ENCODE data around the gene IMPG1.

The IMPG1 gene, protein sequence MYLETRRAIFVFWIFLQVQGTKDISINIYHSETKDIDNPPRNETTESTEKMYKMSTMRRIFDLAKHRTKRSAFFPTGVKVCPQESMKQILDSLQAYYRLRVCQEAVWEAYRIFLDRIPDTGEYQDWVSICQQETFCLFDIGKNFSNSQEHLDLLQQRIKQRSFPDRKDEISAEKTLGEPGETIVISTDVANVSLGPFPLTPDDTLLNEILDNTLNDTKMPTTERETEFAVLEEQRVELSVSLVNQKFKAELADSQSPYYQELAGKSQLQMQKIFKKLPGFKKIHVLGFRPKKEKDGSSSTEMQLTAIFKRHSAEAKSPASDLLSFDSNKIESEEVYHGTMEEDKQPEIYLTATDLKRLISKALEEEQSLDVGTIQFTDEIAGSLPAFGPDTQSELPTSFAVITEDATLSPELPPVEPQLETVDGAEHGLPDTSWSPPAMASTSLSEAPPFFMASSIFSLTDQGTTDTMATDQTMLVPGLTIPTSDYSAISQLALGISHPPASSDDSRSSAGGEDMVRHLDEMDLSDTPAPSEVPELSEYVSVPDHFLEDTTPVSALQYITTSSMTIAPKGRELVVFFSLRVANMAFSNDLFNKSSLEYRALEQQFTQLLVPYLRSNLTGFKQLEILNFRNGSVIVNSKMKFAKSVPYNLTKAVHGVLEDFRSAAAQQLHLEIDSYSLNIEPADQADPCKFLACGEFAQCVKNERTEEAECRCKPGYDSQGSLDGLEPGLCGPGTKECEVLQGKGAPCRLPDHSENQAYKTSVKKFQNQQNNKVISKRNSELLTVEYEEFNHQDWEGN
- 0 reads per million in 2 donors for total RNA-seq

DNA sequence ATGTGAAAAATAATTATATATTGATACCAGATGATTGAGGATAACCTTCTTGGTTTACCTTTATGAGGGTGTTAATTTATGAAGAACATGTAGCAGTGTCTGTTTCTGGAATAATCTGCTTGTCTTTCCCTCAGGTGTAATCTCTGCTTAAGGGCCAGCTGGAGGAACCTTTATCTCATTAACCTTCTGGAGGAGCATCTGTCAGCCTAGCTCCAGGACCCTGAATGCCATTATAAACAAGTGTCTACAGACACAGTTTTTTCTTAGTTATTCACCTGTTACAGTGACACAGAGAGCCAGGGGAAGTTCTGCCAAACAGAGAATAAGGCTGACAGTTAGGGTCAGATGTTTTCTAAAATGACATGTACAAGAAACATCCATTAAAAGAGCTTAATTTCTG, at the start of gene IMPG1:
Gene IMPG1 (minus strand): TSS at position 101 of the 400 bp plus-strand sequence. CDS start 174 bp downstream, outside the sequence.
- no peak for DNase-seq

DNA sequence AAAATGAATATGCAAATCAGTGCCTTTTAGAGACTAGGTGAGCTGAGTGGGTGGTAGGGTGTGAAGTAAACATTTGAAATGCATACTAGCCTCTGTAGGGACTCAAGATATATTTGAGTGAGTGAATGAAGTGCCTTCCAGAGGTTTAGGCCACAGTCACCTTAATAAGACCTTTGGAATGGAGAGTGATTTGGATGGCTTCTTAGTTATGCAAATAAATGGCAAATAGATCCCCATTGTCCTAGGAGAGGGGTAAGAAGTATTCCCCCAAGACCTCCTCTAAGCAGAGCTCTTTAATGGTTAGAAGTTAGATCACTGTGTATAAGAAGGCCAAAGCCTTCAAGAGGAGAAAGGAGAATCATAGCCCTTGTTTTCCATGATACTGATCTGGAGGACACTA, 47.8 kb upstream of the IMPG1 start:
- no peak for DNase-seq

DNA sequence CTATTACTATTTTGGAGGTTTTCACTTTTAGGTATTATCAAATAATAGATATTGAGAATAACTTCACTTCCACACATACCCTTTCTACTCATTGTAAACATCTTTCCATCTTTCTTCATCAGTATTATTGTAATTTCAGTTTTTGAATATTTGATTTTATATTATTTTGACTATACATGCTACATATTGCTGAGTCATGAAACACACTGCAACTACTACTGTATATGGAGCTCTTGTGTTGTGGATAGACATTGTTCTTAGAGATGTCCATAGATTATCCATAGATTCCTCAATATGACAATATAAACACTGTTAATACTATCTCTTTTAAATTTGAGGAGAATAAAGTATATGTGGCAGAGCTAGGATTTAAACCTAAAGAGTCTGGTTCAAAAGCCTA, 819 bp upstream of the IMPG1 start:
- no peak for DNase-seq

DNA sequence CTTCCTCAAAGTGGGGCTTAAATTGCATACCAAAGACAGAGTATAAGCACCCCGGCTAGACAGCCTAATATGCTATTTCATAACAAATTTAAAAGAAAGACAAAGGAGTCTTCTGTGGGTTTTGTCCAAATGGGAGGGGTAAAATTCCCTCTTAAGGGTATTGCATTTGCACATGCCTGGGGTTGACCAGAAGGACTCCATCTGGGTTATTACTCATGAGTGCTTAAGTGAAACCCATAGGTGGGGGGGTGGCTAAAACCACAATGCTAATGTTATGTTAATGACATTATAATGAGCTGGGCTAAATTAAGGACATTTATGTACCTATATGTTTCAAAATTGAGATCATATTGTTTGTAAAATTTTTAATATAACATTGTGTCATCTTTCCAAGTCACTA, 15.0 kb downstream of the IMPG1 start:
- no peak for DNase-seq

DNA sequence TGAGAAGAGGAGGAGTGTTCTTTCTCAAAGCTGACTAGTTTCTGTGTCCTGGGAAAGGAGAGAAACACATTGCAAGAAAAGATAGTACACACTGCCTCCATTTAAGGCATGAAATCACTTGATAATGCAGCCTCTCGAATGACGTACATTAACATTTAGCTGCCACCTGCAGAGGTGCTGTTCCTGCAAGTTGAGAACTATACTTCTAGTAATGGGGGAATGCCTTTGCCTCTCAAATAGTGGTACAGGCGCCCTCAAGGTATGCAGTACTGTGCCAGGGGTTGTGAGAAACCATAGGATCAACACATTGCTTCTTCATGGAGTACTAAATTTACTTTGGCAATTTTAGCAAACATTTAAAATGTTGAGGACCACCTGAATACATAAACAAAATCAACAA, 20.1 kb downstream of the IMPG1 start:
- DNase-seq = no peak

DNA sequence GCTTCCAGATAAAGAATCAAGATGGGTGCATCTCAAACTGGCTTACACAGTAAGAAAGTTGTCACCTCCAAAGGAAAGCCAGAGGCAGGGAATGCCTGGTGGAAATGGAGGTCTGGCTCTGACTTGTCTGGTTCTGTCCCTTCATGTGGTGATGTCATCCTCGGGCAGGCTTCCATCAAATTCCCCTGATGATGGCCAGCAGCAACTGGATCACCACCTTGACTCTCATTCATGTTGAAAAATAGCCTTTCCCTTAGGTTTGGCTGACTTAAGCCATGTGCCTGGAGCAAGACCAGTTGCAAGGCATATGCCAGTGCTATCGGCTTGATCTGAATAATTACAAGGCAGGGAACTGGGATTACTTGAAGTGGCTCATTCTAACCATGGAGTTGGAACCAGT, 28.8 kb downstream of the IMPG1 start:
- DNase-seq = no peak

DNA sequence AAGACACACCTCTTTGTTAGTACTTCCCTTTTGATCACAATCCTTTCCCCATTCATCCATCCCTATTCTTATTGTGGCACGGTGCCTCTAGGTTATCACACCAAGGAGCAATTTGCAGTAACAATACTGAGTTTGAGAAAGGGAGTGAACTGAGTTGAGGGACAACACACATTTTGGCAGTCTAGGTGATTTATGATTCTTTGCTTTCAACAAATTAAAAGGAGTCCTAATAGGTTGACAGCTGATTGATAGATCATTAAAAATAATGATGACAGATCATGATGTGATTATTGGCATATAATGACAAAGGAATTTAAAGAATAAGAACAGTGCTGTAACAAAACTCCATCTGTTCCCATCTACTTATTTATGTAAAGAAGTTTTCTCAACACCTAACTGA, 36.7 kb downstream of the IMPG1 start:
- DNase-seq = no peak

DNA sequence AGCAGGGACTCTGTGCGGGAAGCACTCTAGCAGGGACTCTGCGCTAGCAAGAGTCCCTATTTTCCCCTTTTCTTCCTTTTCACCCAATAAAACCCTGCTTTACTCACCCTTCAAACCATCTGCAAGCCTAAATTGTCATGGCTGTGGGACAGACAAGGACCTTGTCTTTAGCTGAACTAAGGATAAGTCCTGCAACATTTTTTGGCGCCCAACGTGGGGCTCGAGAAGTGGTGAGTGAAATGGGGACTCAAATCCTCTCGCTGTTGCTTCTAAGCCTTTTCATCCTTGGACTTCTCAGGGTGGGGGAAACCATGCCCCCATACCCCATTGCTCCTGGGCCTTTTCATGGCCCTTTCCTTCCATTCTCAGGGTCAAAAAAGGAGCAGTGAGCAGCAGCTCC, 46.4 kb downstream of the IMPG1 start:
- no peak for DNase-seq

DNA sequence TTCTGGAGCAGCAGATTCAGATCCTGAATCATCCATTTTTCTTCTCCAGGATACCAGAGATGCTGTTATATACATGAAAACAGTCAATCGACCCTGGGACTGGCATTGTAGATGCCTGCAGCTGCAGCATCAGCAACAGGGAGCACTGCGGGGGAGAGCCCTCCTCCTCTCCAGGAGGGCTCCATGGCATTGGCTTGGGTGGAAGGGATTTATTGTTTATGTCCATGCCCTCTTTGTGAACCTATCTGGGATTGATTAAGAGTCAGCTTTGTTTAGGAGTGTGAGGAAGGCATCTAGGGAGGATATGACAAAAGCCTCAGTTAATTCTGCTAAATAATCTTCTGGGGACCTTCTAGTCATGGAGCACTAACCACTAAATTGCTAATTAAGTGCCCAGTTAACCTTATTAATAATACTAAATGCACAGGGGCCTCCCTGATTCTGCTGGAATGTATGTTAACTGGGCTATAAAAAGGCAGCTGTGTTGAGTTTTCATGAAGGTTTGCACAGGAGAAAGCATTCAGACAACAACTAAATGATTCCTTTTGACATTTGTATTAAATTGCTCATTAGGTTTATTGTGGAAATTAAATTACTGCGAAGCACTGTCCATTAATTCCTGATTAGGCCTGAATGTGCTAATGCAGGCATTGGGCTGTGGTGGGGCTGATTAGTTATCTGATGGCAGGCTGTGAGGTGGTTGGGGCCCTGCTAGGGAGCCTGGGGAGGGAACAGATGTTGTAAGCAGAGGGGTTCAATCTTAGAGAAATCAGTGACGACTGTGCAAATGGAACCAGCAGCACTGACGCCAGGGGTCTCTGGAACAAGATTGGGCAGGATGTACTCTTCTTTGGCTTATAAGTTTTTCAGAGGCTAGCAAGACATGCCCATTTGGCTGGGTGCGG, 57.6 kb downstream of the IMPG1 start:
- DNase-seq = no peak

DNA sequence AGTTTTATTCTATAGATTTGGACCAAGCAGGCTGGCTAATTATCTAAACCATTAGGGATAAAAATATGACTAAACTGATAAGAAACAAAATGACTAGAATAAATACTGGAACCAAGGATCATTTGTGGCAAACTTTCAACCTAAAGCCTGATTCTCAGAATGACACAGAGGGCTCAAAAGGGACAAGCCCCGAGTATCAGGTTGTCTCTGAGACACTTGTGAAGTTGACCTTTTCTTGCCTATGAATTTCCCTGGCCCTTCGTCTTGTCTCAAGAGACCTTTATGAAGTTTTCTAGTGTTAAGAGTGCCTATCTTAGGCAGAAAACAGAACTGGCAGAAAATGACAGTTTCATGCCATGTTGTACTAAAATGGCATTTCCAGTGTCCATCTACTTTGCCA, 68.3 kb downstream of the IMPG1 start:
- no peak for DNase-seq

DNA sequence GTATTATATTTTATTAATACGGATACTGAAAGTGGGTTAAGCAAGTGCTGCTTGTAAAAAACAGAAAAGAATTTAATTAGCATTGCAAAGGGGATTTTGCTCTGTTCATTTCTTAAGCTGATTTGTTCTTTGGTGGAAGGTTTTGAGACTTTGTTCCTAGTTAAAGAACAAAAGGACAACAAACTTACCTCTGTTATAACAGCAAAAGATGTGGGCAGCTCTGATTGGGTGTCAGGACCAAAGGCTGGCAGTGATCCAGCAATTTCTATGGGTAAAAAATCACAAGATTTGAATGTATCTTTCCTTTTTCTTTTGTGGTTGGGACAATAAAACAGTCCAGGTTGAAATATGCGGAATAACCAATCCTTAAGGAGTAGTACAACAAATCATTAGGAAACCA, 68.8 kb downstream of the IMPG1 start:
- DNase-seq = no peak

DNA sequence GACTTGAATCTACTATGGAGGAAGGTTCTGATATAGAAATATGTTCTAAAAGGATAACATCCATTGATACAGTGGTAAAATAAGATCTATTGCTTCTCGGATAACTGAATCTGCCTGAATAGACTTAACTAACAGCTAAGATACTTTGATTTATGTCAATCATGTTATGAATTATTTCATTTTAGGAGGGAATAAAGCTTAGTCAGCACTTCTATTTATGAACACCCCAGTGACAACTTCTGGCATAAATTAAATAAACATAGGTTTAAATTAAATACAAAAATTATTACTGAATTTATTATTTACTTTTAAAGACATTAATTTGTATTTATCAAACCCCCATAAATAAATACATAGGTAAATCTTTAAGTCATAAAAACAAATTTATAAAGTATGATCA, 69.3 kb downstream of the IMPG1 start:
- DNase-seq = no peak

DNA sequence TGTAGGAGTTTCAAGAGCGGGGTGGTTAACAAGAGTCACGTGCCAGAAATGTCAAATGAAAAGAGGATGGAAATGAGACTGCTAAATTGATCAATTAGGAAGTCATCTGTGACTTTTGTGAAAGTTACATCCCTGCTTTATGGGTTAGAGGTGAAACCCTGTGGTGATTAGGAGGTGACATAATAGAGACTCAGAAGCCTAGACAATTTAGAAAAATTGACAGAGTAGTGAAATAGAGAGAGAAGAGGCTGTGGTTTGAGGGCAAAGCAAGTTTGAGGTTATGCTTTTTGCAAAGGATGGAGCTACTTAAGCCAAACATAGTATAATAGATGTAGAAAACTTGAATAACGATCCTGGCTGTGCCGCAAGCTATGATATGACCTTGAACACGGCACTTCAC, 71.8 kb downstream of the IMPG1 start:
- no peak for DNase-seq

DNA sequence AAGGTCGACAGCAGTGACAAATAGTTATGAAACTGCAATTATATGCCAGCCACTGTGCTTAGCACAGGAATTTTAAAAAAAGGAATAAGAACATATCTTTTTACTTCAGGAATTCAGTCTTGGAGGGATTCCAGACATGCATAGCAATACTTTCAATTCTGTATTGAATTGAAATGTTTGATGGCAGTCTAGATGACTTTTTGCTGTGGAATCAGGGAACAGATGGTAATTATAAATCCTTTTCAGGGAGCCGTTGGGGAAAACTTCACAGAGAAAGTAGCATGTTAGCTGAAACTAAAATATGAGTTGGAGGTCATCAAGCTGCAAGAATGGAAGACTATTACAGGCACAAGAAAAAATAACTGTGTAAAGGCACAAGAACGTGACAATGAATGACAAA, 74.8 kb downstream of the IMPG1 start:
- DNase-seq = no peak

DNA sequence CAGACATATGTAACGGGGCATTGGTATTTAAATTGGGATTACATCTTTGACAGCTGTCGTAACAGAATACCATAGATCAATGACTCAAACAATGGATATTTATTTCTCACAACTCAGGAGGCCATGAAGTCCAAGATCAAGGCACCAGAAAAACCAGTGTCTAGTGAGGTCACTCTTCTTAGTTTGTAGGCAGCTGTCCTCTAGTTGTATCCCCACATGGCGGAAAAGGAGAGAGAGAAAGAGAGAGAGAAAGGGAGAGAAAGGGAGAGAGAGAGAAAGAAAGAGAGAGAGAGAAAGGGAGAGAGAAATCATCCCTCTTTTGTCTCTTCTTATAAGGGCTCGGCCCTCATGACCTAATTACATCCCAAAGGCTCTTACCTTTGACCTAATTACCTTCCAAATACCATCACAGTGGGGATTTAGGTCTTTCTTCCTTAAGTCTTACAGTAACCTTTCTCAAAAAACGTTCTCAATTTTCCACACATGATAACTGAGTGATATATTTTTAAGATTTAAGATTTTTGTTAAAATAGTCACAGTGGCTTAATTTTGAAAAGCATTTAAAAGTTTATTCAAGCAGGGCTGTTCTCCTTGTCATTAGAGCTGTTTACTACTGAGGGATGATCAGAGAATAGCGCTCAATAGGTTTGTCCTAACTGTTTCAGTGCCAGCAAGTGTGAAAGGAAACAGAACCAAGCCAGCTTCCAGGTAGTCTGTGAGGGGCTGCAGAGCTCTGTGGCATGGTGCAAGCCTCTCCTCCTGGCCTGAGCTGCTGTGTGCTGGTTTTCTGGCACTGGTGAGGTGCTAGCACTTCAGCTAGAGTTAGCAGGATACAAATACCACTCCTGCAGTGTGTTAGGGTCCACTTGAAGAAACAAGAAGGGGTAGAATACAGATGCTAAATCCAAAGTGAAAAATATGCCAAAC, 79.0 kb downstream of the IMPG1 start:
- DNase-seq = no peak

DNA sequence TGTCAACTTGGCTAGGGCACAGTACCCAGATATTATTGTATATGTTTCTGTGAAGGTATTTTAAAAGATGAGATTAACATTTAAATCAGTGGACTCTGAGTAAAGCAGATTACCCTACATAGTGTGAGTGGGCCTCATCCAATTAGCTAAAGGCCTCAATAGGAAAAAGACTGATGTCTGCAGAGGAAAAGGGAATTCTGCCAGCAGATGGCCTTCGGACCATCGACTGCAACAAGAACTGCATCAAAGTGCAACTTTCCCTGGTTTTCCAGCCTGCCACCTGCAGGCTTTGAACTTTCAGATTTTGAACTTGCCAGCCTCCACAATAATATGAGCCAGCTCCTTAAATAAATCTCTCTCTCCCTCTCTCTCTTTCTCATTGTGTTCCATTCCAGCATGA, 80.5 kb downstream of the IMPG1 start:
- no peak for DNase-seq

DNA sequence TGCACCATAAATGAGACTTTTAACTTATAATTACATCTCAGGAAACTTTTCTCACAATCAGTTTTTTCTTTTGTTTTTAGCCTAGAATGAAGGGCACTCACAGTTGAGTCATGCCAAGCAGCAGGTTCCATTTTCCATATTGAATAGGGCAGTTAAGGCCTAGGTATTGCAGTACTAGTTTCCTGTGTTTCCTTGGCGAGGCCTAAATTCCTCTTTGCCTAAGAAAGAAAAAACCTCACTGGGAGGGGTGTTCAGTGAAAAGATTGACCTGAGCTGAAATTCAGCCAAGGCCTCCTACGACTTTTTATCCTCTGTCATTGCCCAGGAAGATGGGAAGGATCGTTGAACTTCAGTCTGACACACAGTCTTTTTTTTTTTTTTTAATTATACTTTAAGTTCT, 85.5 kb downstream of the IMPG1 start:
- DNase-seq = no peak

DNA sequence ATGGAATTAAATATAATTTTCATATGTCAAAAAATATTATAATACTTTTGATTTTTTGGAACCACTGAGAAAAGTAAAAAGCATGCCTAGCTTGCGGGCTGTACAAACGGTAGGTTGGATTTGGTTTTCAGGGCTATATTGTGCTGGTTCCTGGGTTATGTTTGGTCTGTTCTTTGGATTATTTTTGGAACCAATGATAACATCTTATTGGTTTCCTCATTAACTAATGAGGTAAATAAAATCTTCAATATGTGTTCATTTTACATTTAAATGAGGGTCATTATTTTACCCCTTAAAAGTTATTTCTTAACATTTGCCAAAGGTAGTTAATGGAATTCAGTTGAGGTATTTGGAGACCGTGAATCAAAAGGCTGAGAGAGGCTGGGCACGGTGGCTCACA, 96.6 kb downstream of the IMPG1 start:
- DNase-seq = no peak

DNA sequence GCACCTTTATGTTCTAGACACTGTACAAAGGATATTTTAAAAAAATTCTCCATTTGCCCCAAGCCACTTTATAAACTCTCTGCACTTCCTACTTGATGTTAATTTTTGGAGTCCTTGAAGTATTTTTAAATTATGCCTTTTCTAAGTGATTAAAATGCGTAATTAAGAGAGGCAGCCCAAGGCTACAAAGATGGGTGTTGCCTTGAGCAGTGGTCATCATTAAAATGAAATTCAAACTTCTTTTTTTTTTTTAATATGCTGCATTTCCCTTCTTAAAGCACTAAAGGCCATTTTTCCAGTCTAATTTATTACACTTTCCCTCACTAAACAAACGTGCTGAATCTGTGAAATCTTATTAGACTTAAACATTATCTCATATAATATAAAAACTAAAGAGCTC, 102.4 kb downstream of the IMPG1 start:
- DNase-seq = no peak

DNA sequence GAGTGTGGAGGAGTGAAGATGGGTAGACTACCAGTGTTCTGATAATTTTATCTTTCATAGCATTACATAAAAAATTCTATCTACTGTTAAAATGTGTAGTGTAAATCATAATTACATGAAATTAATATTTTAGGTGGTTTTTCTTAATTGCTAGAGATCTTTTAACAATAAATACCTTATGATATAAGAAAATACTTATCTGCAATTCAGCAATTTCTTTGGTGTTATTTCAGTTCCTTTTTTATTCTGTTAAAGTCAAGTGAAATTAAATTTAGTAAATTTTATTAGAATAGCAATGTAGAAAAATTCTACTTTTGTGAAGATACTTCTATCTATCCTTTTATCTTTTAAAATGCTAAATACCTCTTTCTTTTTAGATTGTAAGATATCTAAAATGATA, 104.3 kb downstream of the IMPG1 start:
- DNase-seq = no peak

DNA sequence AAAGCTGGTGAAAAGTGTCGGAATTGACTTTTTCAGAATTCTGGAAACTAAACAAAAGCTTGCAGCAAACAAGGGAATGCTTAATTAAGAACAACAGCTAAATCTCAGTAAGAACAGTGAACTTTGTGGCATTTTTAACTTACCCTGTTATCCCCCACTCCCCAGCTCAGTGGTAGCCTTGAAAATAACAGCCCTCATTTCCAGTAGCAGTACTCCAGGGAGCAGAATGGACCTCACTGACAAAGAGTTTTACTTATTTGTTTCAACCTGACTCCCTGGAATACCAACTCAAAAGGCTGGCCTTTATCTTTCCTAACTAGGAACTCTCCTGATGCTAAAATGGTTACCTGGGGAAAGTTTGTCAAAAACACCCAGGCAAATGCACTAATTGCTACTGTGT, 108.9 kb downstream of the IMPG1 start:
- DNase-seq = no peak

DNA sequence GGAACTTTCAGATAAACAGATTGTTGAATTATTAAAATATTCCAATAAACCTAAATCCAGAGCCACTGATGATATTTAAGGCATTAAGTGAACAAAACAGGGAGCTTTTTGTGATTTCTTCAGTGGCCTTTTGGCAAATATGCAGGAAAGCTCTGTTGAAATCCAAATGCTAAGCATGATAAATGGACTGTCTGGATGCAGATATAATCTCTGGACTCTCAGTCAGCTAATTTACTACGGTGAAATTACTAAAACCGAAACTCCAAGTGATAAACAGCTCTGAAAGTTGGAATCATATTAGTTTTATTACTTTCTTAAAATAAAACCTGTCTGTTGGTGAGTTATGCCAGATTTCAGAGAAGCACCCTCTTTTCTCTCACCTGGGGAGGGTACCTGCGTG, 120.3 kb downstream of the IMPG1 start:
- DNase-seq = no peak

Data from T-helper 9 cell (primary cell).